MM.1S (cell line): ENCODE data around the gene OR2J2.

Experiments
- CTCF ChIP-seq: fragments of 300-600 bp; sonication (generic); IDR thresholded peaks from 2 replicates; pipeline ENCODE4 v1.5.1; 2016; ENCODE audit warnings: antibody characterized with exemption, low read length, mixed read lengths
- EZH2 ChIP-seq: fragments of 300-600 bp; sonication (generic); optimal IDR thresholded peaks from 2 replicates; pipeline ENCODE3; 2017; ENCODE audit warnings: low read depth, mild to moderate bottlenecking, antibody characterized with exemption, low read length, mixed read lengths
- EZH2phosphoT487 ChIP-seq: fragments of 300-600 bp; sonication (generic); IDR thresholded peaks from 2 replicates; pipeline ENCODE4 v1.6.1; 2018; ENCODE audit warnings: antibody characterized with exemption, low read length

- TF ChIP-seq CTCF (no peak), EZH2 (no peak), EZH2phosphoT487 (no peak)
Observed at GRCh38 chr6:29142309-29142708, 28.4 kb upstream of the OR2J2 start.
